Measurements from ENCODE around the gene OR2AG1.

The OR2AG1 gene

GRCh38 chr11:6782720-6783119 lies at the start of gene OR2AG1:
TSS of gene OR2AG1 (plus strand) at chr11:6783020. CDS start at chr11:6785038, 2,018 bp downstream.
- DNase-seq: no peak

GRCh38 chr11:6733326-6734275 lies 49.2 kb upstream of the OR2AG1 start:
- DNase-seq: no peak

GRCh38 chr11:6734616-6735015 lies 48.2 kb upstream of the OR2AG1 start:
- no peak for DNase-seq

- DNase-seq: no peak
Observed at GRCh38 chr11:6735306-6735705, 47.5 kb upstream of the OR2AG1 start.

- no peak for DNase-seq
Observed at GRCh38 chr11:6736495-6737121, 46.2 kb upstream of the OR2AG1 start.

GRCh38 chr11:6737872-6738466 lies 44.9 kb upstream of the OR2AG1 start:
- peak; percentile 83 for DNase-seq

GRCh38 chr11:6738590-6738989 lies 44.2 kb upstream of the OR2AG1 start:
- no peak for DNase-seq

- peak; percentile 72 for DNase-seq
Observed at GRCh38 chr11:6742260-6742659, 40.6 kb upstream of the OR2AG1 start.

- DNase-seq: no peak
Observed at GRCh38 chr11:6745018-6745417, 37.8 kb upstream of the OR2AG1 start.

GRCh38 chr11:6745465-6746015 lies 37.3 kb upstream of the OR2AG1 start:
- no peak for DNase-seq

- peak; percentile 79 for DNase-seq
Observed at GRCh38 chr11:6746086-6746618, 36.7 kb upstream of the OR2AG1 start.

GRCh38 chr11:6746626-6747025 lies 36.2 kb upstream of the OR2AG1 start:
- no peak for DNase-seq

GRCh38 chr11:6747097-6747668 lies 35.6 kb upstream of the OR2AG1 start:
- DNase-seq: no peak

GRCh38 chr11:6755303-6755952 lies 27.4 kb upstream of the OR2AG1 start:
- DNase-seq: no peak

GRCh38 chr11:6755953-6756347 lies 26.9 kb upstream of the OR2AG1 start:
- no peak for DNase-seq

- DNase-seq: peak; percentile 83
Observed at GRCh38 chr11:6757373-6757967, 25.4 kb upstream of the OR2AG1 start.

- no peak for DNase-seq
Observed at GRCh38 chr11:6771926-6772893, 10.6 kb upstream of the OR2AG1 start, which contains the start of gene OR2AG2. TSS of gene OR2AG2 (minus strand) at chr11:6771976. CDS start at chr11:6768957, 3,019 bp downstream.

GRCh38 chr11:6778518-6778917 lies 4.3 kb upstream of the OR2AG1 start:
- no peak for DNase-seq

- no peak for DNase-seq
Observed at GRCh38 chr11:6780829-6781228, 2.0 kb upstream of the OR2AG1 start.

GRCh38 chr11:6790546-6790945 lies 7.7 kb downstream of the OR2AG1 start:
- no peak for DNase-seq

Data from activated effector memory CD4-positive, alpha-beta T cell treated with anti-CD3 and anti-CD28 coated beads, Interleukin-2, amount 50 U/mL, for 16 hours (primary cell).